Stimulated activated CD4-positive, alpha-beta T cell treated with anti-CD3 and anti-CD28 coated beads, Interleukin-15, amount 100 ng/mL, for 48 hours (primary cell): ENCODE results near the gene TGFBR3L.
"Not testable (repeated sequence)": the region's sequence is repeated elsewhere in the genome, so short reads cannot be mapped to it uniquely, and the experiment has no call there.

ENCODE experiments used
- DNase-seq, 2 donors: peaks; one replicate each; pipeline ENCODE4 v3.0.0-alpha.2; 2020; ENCODE audit warnings: low read depth in 2 of 2

The TGFBR3L gene

GRCh38 chr19:7917267-7918061, 2.8 kb downstream of the TGFBR3L start:
- DNase-seq, result peak in 1 of 2 donors; percentile 43

- not testable (repeated sequence) for DNase-seq
Measured at GRCh38 chr19:7918062-7918614, 3.5 kb downstream of the TGFBR3L start.

GRCh38 chr19:7918615-7919421, 4.2 kb downstream of the TGFBR3L start:
- DNase-seq, result no peak

GRCh38 chr19:7919610-7920518, 5.2 kb downstream of the TGFBR3L start, which contains the start of gene SNAPC2:
Gene SNAPC2, plus strand, starts transcription at chr19:7920338. Its CDS starts 29 bp downstream, at chr19:7920367.
- DNase-seq, result peak; percentile 94 to 96

GRCh38 chr19:7920519-7921301, 6.1 kb downstream of the TGFBR3L start:
- DNase-seq, result peak; percentile 100

- DNase-seq, result no peak
Measured at GRCh38 chr19:7921302-7921966, 6.8 kb downstream of the TGFBR3L start.

- DNase-seq, result no peak
Measured at GRCh38 chr19:7921967-7922835, 7.6 kb downstream of the TGFBR3L start.

- no peak for DNase-seq
Measured at GRCh38 chr19:7922836-7923195, 8.2 kb downstream of the TGFBR3L start.

GRCh38 chr19:7923295-7924191, 8.9 kb downstream of the TGFBR3L start:
- no peak for DNase-seq

GRCh38 chr19:7924241-7924640, 9.6 kb downstream of the TGFBR3L start:
- no peak for DNase-seq

GRCh38 chr19:7924651-7925170, 10.1 kb downstream of the TGFBR3L start:
- no peak for DNase-seq

- peak; percentile 70 to 73 for DNase-seq
Measured at GRCh38 chr19:7925171-7925851, 10.7 kb downstream of the TGFBR3L start.

- peak; percentile 46 to 74 for DNase-seq
Measured at GRCh38 chr19:7926021-7926726, 11.5 kb downstream of the TGFBR3L start, which contains the start of gene CTXN1. Gene CTXN1, minus strand, starts transcription at chr19:7926135. Its CDS starts 597 bp downstream, at chr19:7925538.

GRCh38 chr19:7926727-7927604, 12.3 kb downstream of the TGFBR3L start:
- DNase-seq, result no peak

- no peak for DNase-seq
Measured at GRCh38 chr19:7927605-7928333, 13.1 kb downstream of the TGFBR3L start.
